ENCODE data around the gene DNAH11.

GRCh38 chr7:21754963-21755362 lies 212.1 kb downstream of the DNAH11 start:
- TF ChIP-seq CTCF (conservative IDR thresholded peaks at IDR 0.05; ENCODE audit: low read depth, low read length): no peak
- TF ChIP-seq POLR2A (IDR thresholded peaks at IDR 0.05; ENCODE audit: low read depth, low read length): no peak
- TF ChIP-seq BHLHE40 (IDR thresholded peaks at IDR 0.05; ENCODE audit: low read depth, low read length): no peak
- TF ChIP-seq MAZ (IDR thresholded peaks at IDR 0.05; ENCODE audit: borderline replicate concordance, low read depth, low read length): no peak
- no peak for TF ChIP-seq CEBPB (IDR thresholded peaks at IDR 0.05; ENCODE audit: low read depth, low read length)
- no peak for TF ChIP-seq RCOR1 (IDR thresholded peaks at IDR 0.05; ENCODE audit: insufficient replicate concordance, low read length)
- TF ChIP-seq RAD21 (IDR thresholded peaks at IDR 0.05; ENCODE audit: low read length): no peak
- TF ChIP-seq RFX5 (IDR thresholded peaks at IDR 0.05; ENCODE audit: low read depth, low read length): no peak
- TF ChIP-seq MAFK (IDR thresholded peaks at IDR 0.05; ENCODE audit: low read depth, low read length): no peak
- no peak for TF ChIP-seq CHD1 (IDR thresholded peaks at IDR 0.05; ENCODE audit: low read depth, low read length)
- TF ChIP-seq SMC3 (IDR thresholded peaks at IDR 0.05; ENCODE audit: low read depth, low read length): no peak
- TF ChIP-seq NFE2L2 (IDR thresholded peaks at IDR 0.05; ENCODE audit: low read depth, low read length): no peak

All from IMR-90 (cell line).